Kidney glomerular epithelial cell (primary cell): ENCODE data around the gene RABGAP1.

Experiments used
- DNase-seq: peaks from one replicate; lab custom pipeline; 2025; lab: John Stamatoyannopoulos, UW

The RABGAP1 gene

DNA sequence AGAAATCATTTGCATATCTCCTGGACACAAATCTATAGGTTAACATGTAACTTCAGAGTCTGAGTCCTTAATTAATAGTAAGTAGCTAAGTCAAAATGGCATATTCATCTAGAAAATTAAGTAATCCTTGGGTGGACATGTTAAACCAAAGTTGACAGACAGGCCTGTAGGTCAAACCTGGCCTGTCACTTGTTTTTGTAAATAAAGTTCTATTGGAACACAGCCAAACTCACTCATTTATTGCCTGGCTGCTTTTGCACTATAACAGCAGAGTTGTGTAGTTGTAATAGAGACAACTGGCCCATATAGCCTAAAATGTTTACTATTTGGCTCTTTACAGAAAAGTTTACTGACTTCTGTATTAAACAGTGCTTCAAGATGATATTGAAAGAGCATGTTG, 68.1 kb downstream of the RABGAP1 start:
- no peak for DNase-seq

DNA sequence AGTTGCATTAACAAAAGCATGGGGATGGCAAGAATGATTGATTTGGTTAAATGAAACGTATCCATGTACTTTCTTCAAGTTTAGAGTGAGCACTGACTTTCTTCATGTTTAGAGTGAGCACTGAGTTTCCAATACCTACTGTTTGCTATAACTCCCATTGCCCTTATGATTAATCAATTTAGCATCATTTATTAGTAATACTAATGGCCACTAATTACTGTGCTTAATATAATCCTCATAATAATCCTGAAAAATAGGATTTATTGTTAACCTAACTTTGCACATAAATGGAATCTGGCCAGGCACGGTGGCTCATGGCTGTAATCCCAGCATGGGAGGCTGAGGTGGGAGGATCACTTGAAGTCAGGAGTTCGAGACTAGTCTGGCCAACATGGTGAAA, 70.6 kb downstream of the RABGAP1 start:
- no peak for DNase-seq

DNA sequence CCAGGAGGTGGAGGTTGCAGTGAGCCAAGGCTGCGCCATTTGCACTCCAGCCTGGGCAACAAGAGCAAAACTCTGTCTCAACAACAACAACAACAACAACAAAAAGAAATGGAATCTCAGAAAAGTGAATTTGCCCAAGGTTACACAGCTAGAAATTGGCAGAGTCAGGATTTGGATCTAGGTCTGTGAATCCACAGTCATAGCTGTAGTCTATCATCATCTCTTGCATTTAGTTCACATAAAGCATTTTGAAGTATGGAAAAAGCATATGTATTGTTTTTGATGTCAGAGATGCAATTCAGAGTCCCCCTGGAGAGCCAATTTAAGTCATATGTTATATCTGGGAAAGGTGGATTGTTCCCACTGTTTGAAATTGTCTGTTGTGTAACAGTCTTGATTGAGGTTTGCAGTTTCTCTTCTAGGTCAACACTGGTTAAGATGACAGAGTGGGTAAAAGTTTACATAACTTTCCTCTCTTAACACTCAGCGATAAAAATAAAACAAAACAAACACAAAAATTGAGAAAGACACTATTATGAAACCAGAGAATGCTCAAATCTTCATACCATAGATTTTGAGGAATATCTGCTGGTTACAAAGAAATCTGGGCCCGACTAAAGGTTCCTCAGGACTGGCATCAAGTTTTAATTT, 71.2 kb downstream of the RABGAP1 start:
- DNase-seq, result no peak

DNA sequence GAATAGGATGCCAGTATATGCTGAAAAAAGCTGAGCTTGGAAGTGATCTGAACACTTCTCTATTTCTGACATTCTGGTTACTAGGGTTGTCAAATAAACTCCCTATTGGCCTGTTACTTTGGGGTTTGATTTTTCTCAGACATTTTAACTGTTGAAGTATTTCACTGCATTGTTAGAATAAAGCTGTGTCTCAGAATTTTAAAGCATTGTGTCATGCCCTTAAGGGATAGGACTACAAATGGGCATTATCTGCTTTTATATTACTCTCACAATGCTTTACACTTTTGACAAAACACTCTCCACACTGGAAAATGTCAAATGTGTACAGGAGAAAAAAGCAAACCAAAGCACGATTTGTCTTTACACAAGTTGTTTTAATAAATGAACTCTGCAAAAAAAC, 75.8 kb downstream of the RABGAP1 start:
- DNase-seq, result no peak

DNA sequence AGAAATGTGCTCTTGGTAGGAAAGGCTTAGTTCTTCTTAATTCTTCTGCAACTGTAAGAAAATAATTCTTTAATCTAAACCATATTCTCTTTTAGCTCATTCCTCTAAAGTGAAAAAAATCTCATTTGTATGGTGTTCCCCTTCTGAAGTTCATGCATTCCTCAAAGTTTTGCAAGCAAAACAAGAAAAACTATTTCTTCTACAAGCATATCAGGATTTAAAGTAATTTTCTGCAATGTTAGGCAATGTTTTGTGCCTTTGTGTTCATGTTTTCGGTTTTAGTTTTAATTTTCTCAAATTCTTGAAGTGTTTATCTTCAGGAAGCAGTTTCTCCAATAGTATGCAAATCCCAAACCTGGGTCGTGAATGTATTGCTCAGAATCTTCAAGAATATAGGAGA, 80.0 kb downstream of the RABGAP1 start:
- DNase-seq, result no peak

DNA sequence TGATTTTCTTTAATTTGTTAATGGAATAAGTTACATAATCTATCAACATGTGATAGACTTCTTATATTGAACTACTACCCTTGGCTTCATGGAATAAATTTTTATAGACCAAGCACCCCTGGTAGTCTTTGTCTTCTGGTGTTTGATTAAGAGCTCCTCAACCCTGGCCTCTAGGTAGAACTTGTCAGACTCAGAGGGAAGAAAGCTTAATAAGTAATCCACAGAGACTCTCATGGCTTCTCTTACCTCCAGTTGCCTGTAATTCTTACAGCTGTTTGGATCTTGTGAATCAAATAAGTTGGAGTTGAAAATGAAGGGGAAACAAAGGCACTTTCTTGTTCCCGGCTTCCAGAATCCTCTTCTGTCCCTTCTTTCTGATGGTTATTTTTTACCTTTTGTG, 85.6 kb downstream of the RABGAP1 start:
- DNase-seq, result no peak

DNA sequence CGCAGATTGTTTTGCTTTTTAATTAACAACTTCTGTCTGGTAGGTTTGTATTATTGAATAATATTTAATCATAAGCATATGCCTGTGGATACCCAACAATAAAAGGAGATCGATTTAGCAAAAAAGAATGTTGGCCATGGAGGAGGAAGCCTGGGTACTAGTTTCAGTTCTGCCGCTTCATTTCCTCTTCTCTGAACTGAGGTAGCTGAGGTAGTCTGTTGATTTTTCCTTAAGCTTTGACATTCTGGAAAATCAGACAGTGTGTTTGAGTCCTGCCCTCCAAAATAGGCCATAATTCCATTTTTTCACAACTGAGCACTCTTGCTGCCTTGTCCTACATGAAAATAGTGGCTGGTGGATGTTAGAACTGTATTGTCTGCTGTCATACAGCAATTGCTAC, 86.7 kb downstream of the RABGAP1 start:
- no peak for DNase-seq

DNA sequence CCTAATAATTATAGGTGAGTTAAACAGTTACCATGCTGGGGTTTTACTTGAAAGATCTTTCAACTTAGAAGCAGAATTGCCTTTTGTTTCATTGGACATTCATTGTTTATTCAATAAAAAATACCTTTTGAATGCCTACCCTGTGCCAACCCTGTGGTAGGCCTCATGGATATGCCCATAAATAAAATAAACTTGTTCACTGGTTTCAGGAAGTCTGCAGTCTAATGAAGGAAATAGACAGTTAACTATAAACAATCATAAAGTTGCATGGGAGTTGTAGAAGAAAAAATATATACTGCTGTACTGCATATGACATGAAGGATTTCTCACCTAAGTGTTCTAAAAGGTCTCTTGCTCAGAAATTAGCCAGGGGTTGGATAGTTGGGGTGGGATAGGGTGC, 87.3 kb downstream of the RABGAP1 start:
- DNase-seq, result no peak

DNA sequence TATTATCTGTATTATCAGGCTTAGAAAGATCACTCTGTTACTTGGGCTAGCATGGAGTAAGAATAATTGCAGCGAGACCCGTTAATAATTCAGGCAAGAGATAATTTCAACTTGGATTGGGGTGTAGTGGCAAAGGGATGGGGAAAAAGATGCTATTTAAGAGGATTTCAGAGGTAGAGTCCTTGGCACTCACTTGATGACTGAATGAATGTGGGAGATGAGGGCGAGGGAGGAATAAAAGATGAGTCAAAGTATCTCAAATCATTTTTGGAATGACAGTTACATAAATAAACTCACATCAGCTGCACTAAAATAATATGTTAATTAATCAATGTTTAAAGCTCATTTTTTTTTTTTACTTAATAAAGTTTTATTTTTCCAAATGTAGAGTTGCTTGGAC, 88.2 kb downstream of the RABGAP1 start:
- no peak for DNase-seq

DNA sequence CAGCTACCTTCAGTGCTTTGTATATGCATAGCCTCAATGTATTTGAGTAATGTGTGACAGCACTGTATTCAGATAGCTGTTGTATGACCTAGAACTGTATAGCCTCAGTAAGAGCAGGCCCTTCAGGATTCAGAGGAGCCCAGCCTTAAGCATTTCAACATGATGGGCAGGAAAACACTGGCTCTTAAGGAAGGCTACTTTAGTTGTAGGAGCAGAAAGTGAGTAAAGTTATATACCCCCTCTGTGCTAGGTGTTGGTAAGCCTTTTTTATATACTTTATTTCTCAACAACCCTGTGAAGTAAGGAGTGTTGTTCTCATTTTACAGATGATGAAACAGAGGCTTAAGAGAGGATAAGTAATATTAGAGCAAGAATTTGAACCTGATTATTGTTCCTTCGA, 91.1 kb downstream of the RABGAP1 start:
- no peak for DNase-seq

DNA sequence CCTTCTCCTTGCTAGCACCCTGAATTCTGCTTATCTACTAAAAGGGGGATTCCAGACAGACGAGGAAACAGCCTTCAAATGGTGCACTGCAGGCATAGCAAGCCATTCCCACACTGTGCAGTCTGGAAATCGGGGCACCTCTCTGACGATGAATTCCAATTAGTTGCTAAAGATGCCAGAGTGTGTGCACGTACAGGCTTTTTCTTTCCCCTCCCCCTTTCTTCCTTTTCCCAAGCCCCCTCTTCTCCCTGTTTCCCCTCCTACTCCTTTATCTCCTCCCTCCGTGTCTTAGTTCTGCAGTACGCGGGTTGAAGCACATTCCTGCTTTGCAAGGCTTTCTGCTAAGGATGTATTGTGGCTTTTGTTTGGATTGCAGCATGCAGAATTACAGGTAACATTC, 92.5 kb downstream of the RABGAP1 start, which contains the start of gene GPR21:
Gene GPR21, plus strand, starts transcription at position 316 of the 400 bp plus-strand sequence. CDS start 900 bp downstream, outside the sequence.
- DNase-seq, result no peak

DNA sequence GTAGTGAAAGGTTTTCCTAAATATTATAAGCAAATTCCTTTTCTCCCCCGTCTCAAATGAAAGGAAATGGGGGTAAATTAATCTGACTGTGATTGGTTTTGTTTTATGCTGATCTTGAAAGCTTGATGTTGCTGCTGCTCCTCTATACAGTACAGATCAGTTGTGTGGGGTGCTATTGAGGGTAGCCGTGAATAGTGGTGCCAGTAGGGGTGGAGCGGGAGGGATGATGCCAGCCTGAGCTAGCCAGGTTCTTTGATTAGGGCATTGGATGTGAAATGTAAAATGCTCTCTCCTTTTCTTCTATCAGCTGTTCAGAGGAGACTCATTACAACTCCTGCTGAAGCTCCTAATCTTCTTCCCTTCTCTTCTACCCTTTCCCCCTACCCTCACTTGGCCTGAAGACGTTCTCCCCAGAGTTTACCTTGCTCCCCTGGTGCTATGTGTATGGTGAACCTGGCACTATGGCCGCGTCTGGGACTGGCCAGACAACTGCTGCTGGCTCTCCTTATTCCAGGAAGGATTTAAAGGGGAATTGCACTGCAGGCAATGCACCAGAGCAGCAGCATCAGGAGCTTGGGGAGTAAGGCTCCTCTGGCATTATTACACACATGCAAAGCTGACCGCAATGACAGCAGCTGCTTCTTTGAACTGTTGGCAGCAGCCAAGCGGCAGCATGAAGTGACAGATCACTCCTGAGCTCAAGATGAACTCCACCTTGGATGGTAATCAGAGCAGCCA, 93.2 kb downstream of the RABGAP1 start:
- DNase-seq, result no peak

DNA sequence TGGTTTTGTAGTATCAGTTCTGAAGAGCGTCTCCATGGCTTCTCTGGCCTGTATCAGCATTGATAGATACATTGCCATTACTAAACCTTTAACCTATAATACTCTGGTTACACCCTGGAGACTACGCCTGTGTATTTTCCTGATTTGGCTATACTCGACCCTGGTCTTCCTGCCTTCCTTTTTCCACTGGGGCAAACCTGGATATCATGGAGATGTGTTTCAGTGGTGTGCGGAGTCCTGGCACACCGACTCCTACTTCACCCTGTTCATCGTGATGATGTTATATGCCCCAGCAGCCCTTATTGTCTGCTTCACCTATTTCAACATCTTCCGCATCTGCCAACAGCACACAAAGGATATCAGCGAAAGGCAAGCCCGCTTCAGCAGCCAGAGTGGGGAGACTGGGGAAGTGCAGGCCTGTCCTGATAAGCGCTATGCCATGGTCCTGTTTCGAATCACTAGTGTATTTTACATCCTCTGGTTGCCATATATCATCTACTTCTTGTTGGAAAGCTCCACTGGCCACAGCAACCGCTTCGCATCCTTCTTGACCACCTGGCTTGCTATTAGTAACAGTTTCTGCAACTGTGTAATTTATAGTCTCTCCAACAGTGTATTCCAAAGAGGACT, 94.2 kb downstream of the RABGAP1 start:
- no peak for DNase-seq

DNA sequence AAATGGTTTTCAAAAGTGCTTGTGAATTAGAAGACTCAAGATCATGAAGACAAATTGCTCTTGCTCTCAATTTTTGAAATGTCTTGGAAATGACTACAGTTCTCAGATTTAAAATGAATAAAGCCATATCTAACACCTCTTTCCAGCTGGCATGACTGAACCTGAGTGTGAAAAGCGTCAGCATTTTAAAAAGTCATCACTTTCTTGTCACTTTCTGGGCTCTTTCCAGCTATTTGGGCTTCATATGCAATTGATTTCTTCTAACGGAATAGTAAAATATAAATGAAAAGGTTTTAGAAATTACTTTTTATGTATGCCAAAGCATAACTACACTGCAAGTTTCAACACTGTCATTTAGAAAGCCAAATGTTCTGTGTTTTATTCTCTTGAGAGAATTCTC, 95.0 kb downstream of the RABGAP1 start:
- no peak for DNase-seq

DNA sequence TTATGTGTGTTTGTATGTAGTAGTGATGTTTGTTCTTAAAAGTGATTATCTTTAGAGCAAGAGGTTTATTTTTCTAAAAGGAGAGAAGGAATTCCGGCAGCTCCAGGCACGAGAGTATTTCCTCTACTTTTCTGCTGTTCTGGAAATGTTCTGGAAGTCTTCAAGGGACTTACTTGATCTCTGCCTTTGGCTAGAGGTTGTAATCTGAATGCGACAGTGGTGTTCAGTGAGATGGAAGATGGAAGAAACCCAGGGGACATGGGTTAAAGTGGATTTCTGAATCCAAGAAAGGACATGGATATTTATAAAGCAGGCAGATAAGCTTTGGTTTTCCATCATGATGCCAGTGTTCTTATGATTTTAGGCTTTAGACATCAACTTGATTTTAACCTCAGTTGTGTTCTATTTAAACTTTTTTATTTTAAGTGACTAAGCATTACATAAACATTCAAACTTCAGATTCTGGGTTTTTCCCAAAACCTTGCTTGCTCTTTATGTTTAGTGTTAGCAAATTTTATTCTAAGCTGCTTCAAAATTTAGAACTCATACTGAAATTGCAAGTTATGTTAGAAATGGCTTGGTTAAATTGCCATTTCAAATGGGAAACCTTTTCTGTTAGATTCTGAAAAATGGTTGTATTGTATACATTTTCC, 96.2 kb downstream of the RABGAP1 start:
- no peak for DNase-seq

DNA sequence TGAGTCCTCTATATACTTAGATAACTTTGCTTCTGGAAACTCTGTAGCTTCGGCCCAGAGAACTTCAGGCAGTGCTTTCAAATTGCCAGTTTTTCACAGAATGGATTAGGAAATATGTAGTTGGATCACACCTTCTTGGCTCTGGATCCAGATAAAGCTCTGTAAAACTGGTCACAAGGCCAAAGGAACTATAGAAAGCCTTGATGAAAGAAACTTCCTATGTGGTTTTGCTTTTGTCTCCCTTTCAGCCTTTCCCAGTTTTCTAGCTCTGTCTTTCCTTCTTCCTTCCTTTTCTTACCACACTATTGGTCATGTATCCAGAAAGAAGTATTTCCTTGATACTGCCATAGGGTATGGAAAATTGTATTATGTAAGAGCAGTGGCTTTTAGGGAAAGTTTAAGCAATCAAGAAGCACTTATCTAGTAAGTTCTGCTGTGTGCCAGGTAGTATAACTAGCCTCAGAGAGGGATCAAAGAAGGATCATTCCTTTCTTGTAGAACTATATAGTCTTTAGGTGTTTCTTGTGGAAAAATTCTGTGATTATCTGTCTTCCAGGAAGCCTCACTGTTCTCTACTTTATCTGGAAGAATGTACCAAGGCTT, 98.9 kb downstream of the RABGAP1 start:
- no peak for DNase-seq

DNA sequence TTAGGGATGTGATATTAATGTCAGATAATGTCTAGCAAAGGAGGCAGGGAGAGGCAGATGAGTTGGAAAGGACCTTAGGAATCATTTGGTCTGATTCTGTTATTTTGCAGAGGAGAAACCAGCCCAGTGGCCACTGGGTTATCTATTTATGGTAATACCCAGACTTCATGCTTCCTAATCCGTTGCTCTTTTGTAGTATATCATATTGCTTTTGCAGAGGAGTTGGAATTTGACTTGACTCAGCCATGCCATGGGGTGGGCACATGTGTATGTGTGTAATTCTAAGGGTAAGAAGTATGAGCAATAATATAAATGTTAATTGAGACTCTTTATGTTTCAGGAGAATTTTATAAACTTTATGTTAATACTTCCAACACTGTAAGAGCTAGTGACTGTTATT, 100.0 kb downstream of the RABGAP1 start:
- no peak for DNase-seq

DNA sequence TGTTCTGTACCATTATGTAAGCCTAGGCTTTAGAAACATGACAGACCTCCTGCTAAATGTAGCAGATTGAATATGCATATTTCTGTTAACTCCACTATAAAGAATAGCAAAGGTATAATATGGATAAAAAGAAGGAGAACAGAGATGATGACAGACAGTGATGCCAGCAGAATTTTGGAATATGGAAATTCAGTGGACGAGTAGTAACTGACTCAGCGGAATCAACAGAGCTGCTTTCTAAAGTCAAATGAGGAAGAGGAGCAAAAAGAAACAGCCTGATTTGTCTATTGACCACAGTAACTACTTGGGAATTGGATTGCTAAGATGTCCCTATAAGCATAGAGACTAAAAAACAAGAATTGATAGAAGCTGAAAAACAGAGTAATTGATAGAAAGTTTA, 100.7 kb downstream of the RABGAP1 start:
- DNase-seq, result no peak

DNA sequence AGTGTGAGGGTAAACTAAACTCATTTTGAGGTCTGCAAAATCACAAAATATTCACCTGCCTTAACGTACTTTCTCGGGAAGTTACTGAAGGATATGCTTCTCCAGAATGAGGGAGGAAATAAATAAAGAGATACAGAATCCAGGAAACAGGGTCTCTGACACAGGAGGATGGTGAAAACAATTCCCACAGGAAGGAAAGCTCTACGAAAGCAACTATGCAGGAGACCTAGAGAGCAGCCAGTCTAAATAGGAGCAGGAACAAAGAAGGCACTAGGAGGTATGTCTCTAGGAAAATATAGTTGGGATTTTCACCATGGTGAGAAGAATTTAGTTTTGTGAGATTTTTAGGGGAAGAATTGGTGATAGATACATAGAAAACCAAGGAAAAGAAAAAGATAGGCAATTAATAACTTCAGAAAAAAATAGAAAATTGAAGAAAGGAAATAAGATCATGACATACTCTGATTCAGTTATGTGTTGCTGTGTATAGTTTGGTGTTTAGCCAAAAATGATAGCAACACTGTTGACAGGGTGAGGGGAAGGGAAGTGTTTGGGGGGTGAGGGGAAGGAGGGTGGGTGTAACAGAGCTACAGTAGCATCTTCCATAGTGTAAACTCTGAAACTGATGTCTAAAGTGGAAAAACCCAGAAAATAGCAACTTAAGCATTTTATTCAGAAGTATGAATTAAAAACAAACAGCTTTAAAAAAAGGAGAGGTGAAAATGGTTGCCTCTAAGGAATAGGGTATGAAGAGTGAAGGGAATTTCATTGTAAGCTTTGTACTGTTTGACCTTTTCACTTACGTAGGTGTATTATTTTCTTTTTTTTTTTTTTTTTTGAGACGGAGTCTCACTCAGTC, 102.5 kb downstream of the RABGAP1 start:
- DNase-seq, result no peak

DNA sequence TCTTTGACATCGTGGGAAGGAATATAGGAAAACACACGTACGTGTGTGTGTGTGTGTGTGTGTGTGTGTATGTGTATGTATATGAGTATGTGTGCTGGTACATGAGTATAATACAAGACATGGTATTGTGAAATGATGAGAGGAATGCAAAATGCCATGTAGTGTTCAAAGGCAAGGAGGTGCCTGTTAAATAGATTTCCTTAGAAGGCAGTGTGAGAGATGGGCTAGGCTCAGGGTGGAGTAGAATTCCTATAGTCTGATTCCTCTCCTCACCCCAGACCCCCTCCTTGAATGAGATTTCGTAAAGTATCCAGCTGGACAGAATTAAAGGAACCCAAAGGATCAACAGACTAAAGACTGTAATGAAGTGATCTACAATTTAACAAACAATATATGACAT, 103.8 kb downstream of the RABGAP1 start:
- no peak for DNase-seq

DNA sequence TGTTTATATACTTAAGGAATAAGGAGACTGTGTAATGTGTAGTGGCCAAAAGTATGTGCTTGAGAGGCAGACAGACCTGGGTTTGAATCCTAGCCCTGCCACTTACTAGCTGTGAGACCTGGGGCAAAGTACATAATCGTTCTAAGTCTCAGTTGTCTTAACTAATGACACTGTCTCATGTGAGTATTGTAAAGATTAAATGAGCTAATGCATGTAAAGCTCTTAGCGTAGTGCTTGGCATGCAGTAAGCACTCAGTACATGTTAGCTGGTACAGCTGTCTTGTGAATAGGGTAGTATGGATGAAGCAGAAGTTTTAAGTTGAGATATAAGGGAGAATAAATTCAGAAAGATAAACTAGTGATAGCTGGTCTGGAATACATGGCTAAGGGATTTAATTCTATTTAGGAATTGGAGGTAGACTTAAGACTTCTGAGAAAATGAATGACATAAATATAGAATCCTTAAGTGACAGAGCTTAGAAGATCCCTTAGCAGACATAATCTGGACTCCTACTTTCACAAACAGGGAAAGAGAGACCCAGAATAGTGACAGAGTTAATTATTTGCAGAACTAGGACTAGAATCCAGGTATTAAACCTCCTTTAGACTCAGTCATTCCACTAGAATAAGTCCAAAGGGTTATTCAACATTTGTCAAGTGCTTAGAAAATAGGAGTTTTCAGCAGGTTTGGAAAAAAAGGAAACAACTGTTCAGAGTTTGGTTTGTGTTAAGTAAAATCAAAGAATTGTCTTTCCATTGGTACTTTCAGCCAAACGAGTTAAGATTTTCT, 105.8 kb downstream of the RABGAP1 start:
- no peak for DNase-seq
